ACC112 (cell line): Measurements from ENCODE around the gene DTNB.
"Not testable (repeated sequence)": the region's sequence is repeated elsewhere in the genome, so short reads cannot be mapped to it uniquely, and the experiment has no call there.

ENCODE experiments used
- H2AFZ ChIP-seq: fragments of 200-600 bp; sonication (generic); one replicate; pipeline ENCODE4 v1.6.0; 2017; ENCODE audit warnings: antibody characterized with exemption, low read length; ENCODE audit not compliant: unreplicated experiment
- H3K27ac ChIP-seq: fragments of 200-600 bp; sonication (generic); 2 replicates; pipeline ENCODE4 v1.5.1; 2014; ENCODE audit warnings: low read depth, mild to moderate bottlenecking, antibody characterized with exemption, low read length, moderate library complexity
- H3K27me3 ChIP-seq: fragments of 200-600 bp; sonication (generic); 2 replicates; pipeline ENCODE4 v1.6.1; 2014; ENCODE audit warnings: mild to moderate bottlenecking, antibody characterized with exemption, low read length, moderate library complexity, mixed read lengths; ENCODE audit not compliant: insufficient read depth
- H3K36me3 ChIP-seq: fragments of 200-600 bp; sonication (generic); 2 replicates; pipeline ENCODE4 v1.6.1; 2016; ENCODE audit warnings: mild to moderate bottlenecking, antibody characterized with exemption, low read length, moderate library complexity, mixed read lengths; ENCODE audit not compliant: insufficient read depth
- H3K4me1 ChIP-seq: fragments of 200-600 bp; sonication (generic); one replicate; pipeline ENCODE4 v1.6.1; 2016; ENCODE audit warnings: low read length, mixed read lengths; ENCODE audit not compliant: insufficient read depth, unreplicated experiment, control insufficient read depth
- H3K4me3 ChIP-seq: fragments of 200-600 bp; sonication (generic); 2 replicates; pipeline ENCODE4 v1.5.1; 2014; ENCODE audit warnings: mild to moderate bottlenecking, low read depth, low read length
- H3K79me2 ChIP-seq: fragments of 200-600 bp; sonication (generic); one replicate; pipeline ENCODE4 v1.6.0; 2016; ENCODE audit warnings: low read length; ENCODE audit not compliant: control insufficient read depth, unreplicated experiment, insufficient read depth

DTNB gene

GRCh38 chr2:25534455-25534854 is 138.9 kb downstream of the DTNB start:
- Histone ChIP-seq H3K4me3 (no peak overlapping the region), H2AFZ (no peak overlapping the region), H3K27me3 (no peaks in the 10 kb centered on the region), H3K27ac (no peak overlapping the region), H3K36me3 (no peaks in the 10 kb centered on the region), H3K79me2 (no peaks in the 10 kb centered on the region), H3K4me1 (no peaks in the 10 kb centered on the region)

DNA sequence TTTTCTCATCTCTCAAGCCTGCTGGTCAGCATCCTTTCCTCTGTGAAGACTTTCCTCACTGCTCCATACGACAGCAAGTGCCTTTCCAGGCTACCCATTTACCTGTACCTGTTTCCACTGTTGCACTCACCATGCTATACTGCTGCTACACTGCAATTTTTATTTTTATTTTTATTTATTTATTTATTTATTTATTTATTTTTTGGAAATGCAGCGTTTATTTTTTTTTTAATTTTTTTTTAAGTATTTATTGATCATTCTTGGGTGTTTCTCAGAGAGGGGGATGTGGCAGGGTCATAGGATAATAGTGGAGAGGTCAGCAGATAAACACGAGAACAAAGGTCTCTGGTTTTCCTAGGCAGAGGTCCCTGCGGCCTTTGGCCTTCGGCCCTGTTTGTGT is 139.6 kb downstream of the DTNB start:
- H3K79me2 ChIP-seq, H3K27me3 ChIP-seq, H3K27ac ChIP-seq, H3K4me3 ChIP-seq, H3K4me1 ChIP-seq, H3K36me3 ChIP-seq, H2AFZ ChIP-seq: not testable (repeated sequence)

DNA sequence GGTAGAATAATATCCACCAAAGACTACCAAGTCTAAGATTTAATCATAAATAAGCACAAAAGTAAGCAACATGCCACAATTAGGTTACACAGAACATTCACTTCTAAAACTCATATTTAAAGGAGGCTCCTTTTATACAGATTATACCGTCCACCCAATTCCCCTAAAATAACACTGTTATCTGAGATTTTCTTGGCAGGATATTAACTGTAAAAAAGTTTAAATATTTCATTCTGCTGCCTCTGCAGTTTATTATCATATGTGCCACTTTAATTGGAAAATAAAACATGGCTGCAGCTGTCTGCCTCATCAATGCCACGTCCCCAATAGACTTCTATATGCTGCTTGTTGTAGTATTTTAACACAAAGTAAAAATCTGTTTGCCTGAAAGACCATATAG is 140.9 kb downstream of the DTNB start:
- H3K4me3 ChIP-seq: no peak overlapping the region
- peaks cover 9% of the 10 kb centered on the region for H3K4me1 ChIP-seq
- no peak overlapping the region for H2AFZ ChIP-seq
- H3K79me2 ChIP-seq: no peaks in the 10 kb centered on the region
- H3K27ac ChIP-seq: no peak overlapping the region
- no peaks in the 10 kb centered on the region for H3K36me3 ChIP-seq
- no peaks in the 10 kb centered on the region for H3K27me3 ChIP-seq

DNA sequence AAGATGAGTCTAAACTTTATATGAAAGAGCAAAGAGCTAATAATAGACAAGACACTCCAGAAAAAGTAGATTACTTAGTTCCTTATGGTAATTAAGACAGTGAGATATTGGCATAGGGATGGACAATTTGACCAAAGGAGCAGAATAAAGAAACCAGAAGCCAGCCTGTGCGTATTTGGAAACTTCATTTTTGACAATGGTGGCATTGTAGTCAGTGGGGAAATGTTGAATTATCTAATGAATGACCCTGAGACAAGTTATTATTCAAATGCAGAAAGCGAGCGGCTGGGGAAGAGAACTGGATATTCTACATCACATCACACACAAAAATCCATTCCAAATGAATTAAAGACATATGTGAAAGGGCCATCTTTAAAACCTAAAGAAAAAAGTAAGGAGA is 144.3 kb downstream of the DTNB start:
- no peaks in the 10 kb centered on the region for H3K36me3 ChIP-seq
- H3K4me1 ChIP-seq: peaks cover 13% of the 10 kb centered on the region
- no peak overlapping the region for H2AFZ ChIP-seq
- H3K27ac ChIP-seq: no peak overlapping the region
- H3K4me3 ChIP-seq: no peak overlapping the region
- no peaks in the 10 kb centered on the region for H3K79me2 ChIP-seq
- H3K27me3 ChIP-seq: no peaks in the 10 kb centered on the region

- Histone ChIP-seq H3K4me1 (peaks cover 13% of the 10 kb centered on the region), H3K27ac (no peak overlapping the region), H3K27me3 (no peaks in the 10 kb centered on the region), H3K79me2 (no peaks in the 10 kb centered on the region), H3K4me3 (peak overlapping the region; percentile 13; the same call in 1 of the 2 replicates), H2AFZ (peak overlapping the region; percentile 24), H3K36me3 (no peaks in the 10 kb centered on the region)
Observed at GRCh38 chr2:25528173-25528572, 145.2 kb downstream of the DTNB start.

GRCh38 chr2:25524507-25524906 is 148.9 kb downstream of the DTNB start:
- H3K27ac ChIP-seq: no peak overlapping the region
- no peaks in the 10 kb centered on the region for H3K36me3 ChIP-seq
- no peak overlapping the region for H3K4me3 ChIP-seq
- no peak overlapping the region for H2AFZ ChIP-seq
- no peaks in the 10 kb centered on the region for H3K79me2 ChIP-seq
- peaks cover 13% of the 10 kb centered on the region for H3K4me1 ChIP-seq
- no peaks in the 10 kb centered on the region for H3K27me3 ChIP-seq

DNA sequence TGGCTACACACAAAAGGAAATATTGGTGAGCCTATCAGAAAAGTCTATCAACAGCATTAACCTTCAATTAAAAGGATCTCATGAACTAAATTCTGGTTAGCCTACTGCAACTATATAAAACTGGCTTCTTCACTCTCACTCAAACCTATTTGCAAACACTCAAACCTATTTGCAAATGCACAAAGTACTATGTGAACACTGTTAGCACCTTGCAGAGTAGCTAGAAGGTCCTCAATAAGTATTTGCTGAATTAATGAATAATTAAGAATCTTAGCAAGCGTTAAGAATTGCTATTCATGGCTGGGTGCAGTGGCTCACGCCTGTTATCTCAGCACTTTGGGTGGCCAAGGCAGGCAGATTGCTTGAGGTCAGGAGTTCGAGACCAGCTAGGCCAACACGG is 150.3 kb downstream of the DTNB start:
- H3K79me2 ChIP-seq: no peaks in the 10 kb centered on the region
- peaks cover 9% of the 10 kb centered on the region for H3K4me1 ChIP-seq
- no peaks in the 10 kb centered on the region for H3K36me3 ChIP-seq
- H2AFZ ChIP-seq: no peak overlapping the region
- no peaks in the 10 kb centered on the region for H3K27me3 ChIP-seq
- no peak overlapping the region for H3K4me3 ChIP-seq
- no peak overlapping the region for H3K27ac ChIP-seq

DNA sequence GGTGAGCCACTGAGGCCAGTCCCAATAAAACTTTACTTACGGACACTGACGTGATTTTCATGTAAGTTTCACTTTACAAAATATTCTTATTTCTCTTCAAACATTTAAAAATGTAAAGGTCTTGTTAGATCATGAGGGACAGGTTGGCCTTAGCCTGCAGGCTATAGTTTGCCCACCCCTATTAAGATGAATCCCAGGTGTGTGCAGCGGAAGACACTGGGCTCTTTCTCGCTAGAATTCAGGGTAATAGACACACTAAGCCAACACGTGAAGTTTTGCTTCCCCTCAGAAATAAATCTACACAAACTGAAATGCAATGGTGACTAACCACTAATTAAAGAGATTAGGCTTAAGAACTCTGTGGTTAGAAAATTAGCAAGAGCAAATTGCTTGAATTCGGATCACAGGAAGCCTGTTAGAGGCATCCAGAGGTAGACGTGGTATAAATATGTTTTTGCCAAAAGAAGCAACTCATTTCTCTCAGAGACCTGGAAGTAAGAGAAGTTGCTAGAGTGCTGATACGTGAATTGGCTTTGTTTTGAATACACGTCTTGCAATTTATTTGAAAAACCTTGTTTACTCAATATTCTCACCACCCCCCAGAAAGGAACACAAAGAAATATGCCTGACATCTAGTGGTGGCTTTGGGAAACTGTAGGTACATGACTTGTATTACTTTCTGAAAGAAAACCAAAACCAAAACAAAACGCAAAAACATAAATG is 151.6 kb downstream of the DTNB start:
- H2AFZ ChIP-seq: peak overlapping the region; percentile 89
- no peaks in the 10 kb centered on the region for H3K27me3 ChIP-seq
- H3K4me3 ChIP-seq: peak overlapping the region; percentile 63
- peaks cover 11% of the 10 kb centered on the region for H3K4me1 ChIP-seq
- H3K27ac ChIP-seq: no peak overlapping the region
- H3K36me3 ChIP-seq: no peaks in the 10 kb centered on the region
- H3K79me2 ChIP-seq: no peaks in the 10 kb centered on the region

DNA sequence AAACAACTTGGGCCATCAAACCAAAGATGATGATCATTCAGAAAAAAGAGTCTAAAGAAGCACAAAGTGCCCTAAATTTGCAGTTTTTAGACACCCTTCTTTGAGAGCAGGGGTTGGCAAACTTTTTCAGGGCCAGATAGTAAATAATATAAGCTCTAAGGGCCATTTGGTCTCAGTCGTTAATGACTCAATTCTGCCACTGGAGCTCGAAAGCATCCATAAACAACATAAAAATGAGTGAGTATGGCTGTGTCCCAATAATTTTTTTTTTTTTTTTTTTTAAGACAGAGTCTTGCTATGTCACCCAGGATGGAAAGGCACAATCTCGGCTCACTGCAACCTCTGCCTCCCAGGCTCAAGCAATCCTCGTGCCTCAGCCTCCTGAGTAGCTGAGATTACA is 152.3 kb downstream of the DTNB start:
- H3K4me1 ChIP-seq: peaks cover 15% of the 10 kb centered on the region
- H3K79me2 ChIP-seq: no peaks in the 10 kb centered on the region
- H3K36me3 ChIP-seq: no peaks in the 10 kb centered on the region
- no peaks in the 10 kb centered on the region for H3K27me3 ChIP-seq
- H2AFZ ChIP-seq: no peak overlapping the region
- H3K4me3 ChIP-seq: no peak overlapping the region
- H3K27ac ChIP-seq: no peak overlapping the region

DNA sequence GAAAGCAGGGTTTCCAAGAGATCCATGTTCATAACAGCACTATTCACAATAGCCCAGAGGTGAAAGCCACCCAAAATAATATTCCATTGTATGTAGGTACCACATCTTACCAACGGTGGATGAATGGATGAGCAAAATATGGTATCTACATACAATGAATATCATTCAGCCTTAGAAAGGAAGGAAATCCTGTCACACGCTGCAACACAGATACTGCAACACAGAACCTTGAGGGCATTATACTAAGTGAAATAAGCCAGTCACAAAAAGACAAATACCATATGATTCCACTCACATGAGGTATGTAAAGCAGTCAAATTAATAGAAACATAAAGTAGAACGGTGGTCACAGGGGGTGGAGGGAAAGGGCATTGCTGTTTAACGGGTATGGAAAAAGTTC is 155.7 kb downstream of the DTNB start:
- H3K4me3 ChIP-seq: no peak overlapping the region
- H2AFZ ChIP-seq: peak overlapping the region; percentile 65
- no peak overlapping the region for H3K27ac ChIP-seq
- H3K36me3 ChIP-seq: no peaks in the 10 kb centered on the region
- no peaks in the 10 kb centered on the region for H3K27me3 ChIP-seq
- H3K4me1 ChIP-seq: peaks cover 15% of the 10 kb centered on the region
- H3K79me2 ChIP-seq: no peaks in the 10 kb centered on the region

GRCh38 chr2:25514043-25514637 is 159.2 kb downstream of the DTNB start:
- no peak overlapping the region for H3K27ac ChIP-seq

More at GRCh38 chr2:25514043-25514637, 159.2 kb downstream of the DTNB start:
- Histone ChIP-seq H3K27me3 (no peaks in the 10 kb centered on the region), H3K36me3 (no peaks in the 10 kb centered on the region), H3K79me2 (no peaks in the 10 kb centered on the region), H2AFZ (no peak overlapping the region), H3K4me3 (no peak overlapping the region), H3K4me1 (peaks cover 15% of the 10 kb centered on the region)
